EL (cell line): ENCODE results near the gene CDC34.

ENCODE experiments used
- DNase-seq: peaks from one replicate; pipeline ENCODE4 v3.0.0-alpha.2; 2016

CDC34 gene

DNA sequence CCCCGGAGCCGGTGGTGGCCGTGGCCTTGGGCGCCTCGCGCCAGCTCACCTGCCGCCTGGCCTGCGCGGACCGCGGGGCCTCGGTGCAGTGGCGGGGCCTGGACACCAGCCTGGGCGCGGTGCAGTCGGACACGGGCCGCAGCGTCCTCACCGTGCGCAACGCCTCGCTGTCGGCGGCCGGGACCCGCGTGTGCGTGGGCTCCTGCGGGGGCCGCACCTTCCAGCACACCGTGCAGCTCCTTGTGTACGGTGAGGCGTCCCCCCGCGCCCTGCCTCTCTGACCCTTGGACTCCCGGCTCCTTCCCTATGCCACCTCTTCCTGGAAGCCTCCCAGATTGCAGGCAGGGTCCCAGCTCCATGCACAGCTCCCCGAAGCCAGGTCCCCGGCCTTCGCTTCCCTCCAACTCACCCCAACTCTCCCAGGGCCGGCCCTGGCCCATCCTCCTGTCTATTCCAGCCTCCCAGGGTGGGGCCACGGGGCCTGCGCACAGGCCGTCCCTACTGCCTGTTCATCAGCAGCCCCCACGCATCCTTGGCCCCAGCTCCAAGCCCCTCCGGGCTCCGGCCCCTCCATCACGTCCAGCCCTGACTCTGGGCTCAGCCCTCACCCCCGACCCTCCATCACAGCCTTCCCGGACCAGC is 33.6 kb upstream of the CDC34 start:
- DNase-seq, result no peak

DNA sequence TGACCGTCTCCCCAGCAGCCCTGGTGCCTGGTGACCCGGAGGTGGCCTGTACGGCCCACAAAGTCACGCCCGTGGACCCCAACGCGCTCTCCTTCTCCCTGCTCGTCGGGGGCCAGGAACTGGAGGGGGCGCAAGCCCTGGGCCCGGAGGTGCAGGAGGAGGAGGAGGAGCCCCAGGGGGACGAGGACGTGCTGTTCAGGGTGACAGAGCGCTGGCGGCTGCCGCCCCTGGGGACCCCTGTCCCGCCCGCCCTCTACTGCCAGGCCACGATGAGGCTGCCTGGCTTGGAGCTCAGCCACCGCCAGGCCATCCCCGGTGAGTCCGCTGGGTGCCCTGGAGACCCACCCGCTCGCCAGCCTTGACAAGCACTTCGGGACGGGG is 33.1 kb upstream of the CDC34 start:
- no peak for DNase-seq

DNA sequence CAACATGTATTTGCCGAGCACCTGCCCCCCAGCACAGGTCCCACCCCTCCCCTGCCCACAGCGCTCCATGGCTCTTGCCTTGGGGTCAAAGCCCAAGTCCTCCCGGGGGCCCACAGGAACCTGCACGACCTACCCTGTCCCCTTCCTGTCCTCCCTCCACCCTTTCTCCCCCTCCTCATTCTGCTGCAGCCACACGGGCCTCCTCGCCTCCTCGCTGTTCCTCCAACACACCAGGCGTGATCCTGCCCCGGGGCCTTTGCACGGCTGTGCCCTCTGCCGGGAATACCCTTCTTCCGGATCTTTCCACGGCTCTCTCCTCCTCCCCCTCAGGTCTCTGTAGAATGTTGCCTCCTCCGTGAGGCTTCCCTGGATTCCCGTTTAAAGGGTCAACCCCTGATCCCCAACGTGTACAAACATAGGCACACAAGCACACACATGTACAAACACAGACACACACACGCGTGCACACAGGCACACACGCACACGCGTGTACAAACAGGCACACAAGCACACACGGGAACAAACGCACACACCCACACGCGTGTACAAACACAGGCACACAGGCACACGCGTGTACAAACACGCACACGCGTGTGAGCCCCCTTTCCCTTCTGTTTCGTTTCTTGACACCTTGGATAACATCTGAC is 32.5 kb upstream of the CDC34 start:
- no peak for DNase-seq

DNA sequence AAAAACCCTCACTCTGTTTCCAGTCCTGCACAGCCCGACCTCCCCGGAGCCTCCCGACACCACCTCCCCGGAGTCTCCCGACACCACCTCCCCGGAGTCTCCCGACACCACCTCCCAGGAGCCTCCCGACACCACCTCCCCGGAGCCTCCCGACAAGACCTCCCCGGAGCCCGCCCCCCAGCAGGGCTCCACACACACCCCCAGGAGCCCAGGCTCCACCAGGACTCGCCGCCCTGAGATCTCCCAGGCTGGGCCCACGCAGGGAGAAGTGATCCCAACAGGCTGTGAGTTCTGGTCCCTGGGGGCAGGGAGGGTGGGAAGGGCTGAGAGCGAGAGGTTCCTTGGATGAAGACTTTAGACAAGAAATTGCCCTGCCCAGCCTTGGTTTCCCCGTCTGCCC is 29.9 kb upstream of the CDC34 start:
- no peak for DNase-seq

DNA sequence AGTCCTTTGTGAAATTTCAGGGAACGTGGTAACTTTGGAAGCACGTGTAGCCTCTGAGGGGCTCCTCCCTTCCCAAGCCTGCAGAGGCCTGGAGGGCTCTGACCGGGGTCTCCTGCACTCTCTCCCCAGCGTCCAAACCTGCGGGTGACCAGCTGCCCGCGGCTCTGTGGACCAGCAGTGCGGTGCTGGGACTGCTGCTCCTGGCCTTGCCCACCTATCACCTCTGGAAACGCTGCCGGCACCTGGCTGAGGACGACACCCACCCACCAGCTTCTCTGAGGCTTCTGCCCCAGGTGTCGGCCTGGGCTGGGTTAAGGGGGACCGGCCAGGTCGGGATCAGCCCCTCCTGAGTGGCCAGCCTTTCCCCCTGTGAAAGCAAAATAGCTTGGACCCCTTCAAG is 26.9 kb upstream of the CDC34 start:
- DNase-seq, result no peak

DNA sequence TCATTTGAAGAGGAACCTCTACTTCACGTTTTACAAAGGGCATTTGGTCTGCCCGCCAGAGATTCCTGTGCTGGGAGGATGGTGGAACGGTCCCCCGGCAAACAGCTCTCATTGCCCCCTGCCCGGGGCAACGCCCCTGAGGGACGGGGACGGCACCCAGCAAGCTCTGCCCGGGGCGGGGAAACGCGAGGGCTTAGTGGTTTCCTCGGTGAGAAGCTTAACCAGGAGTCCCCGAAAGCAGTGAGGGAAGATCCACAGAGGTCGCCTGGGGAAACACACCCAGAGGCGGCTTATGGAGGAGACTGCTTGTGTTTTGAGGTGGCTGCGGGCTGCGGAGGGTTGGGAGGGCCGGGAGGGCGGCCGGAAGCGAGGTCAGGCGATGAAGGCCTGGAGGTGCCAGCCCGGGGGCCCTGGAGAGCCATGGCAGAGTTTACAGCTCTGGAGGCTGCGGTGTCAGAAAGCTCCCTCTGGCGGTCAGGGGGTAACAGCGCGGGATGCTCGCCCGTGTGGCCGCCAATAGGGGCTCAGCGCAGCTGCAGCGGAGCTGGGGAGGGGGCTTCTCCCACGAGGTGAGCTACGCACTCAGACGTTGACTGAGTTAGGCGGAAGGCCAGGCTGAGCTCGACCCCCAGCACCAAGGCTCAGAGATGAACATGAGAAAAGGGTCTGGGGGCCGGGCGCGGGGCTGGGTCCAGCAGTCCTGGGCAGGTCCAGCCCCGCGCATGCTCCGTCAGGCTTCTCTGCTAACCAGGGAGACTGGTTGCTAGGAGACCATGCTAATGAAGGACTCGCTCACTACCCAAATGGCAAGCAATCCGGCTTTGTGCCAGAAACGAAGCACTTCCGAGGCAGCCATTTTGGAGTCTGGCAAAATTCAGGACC is 24.9 kb upstream of the CDC34 start:
- peak; percentile 100 for DNase-seq

DNA sequence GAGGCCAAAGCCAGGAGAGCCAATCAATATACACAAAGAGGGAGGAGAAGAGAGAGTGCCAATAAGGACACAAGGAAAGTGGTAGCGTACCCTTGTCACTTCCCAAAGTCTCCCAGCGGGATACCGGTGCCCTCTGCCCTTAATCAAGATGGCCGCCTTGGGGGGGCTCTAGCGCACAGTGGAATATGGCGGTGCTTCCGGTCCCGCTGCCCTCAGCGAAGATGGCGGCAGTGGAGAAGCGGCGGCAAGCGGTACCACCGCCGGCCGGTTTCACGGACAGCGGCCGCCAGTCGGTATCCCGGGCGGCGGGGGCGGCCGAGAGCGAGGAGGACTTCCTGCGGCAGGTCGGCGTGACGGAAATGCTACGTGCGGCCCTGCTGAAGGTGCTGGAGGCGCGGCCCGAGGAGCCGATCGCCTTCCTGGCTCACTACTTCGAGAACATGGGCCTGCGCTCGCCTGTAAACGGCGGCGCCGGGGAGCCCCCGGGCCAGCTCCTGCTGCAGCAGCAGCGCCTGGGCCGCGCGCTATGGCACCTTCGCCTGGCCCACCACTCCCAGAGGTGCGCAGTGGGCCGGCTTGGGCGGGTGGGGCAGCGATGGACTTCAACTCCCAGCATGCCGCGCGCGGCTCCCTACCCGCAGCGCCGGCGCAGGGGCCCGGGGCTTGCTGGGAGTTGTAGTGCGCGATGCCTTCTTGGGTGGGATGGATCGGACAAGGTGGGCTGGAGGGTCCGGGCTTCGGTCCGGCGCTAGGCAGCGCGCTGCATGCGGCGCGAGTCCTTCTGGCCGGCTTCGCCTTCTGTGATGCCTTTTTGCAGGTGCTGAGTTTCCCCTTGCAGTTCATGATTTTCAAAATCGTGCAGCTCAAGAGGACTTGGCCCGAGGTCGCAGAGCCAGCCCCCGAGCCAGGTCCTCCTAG is 24.0 kb upstream of the CDC34 start, which contains the start of gene TPGS1:
TSS of gene TPGS1 (plus strand) at position 212 of the 918 bp plus-strand sequence. CDS start at position 222, 10 bp downstream.
- DNase-seq, result peak; percentile 75

DNA sequence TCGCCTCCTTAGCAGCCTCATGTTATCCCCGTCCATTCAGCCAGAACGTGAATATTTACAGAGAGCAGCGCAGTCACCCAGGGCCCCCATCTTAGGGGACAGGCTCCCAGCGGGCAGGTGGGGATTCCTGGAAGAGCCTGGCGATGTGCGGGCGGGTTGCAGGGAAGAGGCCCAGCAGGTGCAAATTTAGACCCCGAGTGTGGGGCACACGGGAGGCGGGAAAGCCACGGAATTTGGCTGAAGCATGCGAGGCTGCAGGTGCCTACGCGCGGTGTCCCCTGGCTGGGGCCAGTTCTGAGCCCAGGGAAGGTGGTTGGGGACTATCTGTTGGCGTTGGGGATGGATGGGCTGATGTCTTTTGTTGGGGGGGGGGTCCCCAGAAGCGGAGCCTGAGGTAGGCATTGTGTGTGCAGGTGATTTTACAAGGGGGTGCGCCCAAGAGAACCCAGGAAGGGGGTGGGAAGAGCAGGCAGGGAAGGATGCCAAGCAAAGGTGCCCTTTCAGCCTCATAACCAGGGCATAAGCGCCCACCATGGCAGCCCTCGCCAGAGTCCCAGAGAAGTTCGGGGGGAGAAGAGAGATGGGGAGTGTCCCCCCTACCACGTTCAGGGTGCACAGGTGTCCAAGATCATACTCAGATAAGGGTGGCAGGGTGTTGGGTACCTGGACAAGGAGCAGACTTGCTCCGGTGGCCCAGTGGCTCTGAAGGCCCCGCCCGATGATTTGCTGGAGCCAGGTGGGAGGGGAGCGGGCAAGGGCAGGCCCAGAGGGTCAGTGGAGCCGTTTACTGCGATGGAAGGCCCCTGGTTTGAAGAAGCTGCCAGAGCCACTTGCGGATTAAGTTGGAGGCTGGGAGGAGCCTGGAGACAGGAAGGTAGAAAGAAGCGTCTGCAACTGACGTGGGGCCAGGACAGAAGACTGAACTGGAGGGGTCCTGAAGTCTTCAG is 23.1 kb upstream of the CDC34 start:
- DNase-seq, result no peak

DNA sequence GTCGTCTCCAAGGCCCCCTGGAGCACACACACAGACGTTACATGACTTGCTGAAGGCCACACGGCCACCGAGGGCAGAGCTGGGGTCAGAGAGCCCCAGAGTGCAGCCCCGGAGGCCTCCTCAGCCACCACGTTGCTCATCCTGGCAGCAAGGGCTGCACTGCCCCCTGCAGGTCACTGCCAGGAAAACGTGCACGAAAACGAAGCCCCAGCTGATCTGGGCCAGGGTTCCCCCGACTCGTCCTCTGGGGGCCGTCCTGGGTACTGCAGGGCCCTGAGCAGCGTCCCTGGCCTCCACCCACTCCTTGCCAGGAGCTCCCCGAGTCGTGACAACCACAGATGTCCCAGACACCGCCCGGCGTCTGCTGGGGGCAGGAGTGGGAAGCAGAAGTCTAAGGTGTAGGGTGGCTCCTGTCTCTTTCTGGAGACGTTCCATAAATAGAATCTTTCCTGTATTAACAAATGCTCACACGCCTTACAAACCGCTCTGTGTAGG is 20.9 kb upstream of the CDC34 start:
- DNase-seq, result peak; percentile 78

DNA sequence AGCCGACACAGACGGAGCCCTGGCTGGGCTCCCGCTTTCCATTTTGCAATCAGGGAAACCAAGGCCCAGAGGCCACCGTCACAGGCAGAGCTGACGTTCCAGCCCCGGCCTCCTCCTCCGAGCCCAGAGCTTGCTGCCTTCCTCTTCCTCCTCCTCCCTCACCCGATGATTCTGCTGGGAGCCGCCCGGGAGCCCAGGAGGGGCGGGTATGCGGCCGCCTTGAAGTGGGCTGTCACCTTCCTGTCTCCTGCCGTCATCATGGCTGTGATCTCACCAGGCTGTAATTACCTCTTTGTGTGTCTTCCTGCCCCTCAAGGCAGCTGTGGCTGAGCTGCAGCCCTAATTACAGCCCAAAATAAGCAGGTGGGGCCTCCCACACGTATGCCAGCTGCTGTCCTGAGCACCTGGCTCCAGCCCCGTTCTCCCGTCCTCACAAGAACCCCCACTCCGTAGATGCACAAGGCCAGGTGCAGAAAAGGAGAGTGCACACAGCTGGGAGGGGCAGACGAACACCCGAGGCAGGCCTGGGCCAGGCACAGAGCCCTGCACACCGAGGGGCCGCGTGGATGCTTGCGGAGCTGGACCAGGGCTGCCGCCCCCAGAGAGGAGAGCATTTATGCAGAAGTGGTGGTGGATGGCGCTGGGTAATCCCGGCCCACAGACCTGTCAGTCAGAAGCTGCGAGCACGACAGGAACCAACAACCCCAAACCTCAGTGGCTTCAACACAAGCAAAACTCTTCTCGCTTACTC is 20.3 kb upstream of the CDC34 start:
- DNase-seq, result no peak

DNA sequence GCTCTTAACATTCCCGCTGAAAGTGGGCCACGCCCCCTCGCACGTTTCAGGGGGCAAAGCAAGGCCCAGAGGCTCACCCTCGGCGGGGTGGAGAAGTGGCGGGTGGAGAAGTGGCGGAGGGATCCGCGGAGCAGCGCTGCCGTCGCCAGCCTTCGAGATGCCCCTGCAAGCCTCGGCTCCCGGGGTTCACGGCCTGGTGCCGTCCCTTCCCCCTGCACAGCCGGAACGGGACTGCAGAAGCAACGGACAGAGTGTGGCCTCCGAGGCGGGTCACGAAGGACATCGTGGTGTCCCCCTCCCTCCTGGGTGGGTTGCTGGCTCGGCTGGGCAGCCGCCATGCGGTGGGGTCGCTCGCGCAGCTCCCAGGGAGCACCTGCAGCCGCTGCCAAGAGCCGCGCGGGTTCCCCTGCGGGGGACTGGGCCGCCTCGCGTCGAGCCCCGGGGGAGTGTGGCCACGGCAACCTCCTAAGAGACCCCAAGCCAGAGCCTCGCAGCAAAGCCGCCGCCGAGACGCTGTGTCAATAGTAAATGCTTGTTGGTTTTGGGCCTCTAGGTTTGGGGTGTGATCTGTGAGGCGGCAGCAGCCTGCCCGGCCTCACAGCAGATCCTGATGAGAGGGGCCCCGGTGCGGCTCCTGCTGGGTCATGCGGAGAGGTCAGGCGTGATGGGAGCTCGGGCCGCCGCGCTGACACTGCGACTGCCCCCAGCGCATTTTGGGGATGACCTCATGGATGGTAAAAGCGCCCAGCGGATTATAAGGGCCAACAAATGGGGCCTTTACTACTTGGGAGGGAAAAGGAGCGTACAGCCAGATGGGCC is 18.8 kb upstream of the CDC34 start:
- no peak for DNase-seq

DNA sequence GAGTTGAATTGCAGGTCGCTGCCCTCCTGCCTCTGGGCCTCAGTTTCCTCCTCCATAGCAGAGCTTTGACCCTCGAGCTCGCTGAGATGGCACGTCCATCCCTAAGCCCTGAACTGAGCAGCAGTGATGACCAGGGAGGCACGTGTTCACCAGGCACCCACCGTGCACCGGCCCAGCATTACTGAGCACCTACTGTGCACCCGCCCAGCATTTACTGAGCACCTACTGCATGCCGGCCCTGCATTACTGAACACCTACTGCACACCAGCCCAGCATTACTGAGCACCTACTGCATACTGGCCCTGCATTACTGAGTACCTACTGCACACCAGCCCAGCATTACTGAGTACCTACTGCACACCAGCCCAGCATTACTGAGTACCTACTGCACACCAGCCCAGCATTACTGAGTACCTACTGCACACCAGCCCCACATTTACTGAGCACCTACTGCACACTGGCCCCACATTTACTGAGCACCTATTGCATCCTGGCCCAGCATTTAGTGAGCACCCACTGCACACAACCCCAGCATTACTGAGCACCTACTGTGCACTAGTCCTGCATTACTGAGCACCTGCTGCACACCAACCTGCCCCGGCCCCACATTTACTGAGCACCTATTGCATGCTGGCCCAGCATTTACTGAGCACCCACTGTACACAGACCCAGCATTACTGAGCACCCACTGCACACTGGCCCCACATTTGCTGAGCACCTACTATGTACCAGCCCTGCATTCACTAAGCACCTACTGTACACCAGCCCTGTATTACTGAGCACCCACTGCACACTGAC is 18.0 kb upstream of the CDC34 start:
- no peak for DNase-seq

DNA sequence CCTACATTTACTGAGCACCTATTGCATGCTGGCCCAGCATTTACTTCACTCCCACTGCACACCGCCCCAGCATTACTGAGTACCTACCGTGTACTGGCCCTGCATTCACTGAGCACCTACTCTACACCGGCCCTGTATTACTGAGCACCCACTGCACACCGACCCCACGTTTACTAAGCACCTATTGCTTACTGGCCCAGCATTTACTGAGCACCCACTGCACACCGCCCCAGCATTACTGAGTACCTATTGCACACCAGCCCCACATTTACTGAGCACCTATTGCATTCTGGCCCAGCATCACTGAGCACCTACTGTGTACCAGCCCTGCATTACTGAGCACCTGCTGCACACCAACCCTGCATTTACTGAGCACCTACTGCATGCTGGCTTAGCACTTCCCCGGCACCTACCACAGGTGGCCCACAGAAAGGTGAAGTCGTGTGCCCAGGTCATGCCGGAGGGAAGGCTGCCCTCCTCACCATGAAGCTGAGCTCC is 17.3 kb upstream of the CDC34 start:
- no peak for DNase-seq

DNA sequence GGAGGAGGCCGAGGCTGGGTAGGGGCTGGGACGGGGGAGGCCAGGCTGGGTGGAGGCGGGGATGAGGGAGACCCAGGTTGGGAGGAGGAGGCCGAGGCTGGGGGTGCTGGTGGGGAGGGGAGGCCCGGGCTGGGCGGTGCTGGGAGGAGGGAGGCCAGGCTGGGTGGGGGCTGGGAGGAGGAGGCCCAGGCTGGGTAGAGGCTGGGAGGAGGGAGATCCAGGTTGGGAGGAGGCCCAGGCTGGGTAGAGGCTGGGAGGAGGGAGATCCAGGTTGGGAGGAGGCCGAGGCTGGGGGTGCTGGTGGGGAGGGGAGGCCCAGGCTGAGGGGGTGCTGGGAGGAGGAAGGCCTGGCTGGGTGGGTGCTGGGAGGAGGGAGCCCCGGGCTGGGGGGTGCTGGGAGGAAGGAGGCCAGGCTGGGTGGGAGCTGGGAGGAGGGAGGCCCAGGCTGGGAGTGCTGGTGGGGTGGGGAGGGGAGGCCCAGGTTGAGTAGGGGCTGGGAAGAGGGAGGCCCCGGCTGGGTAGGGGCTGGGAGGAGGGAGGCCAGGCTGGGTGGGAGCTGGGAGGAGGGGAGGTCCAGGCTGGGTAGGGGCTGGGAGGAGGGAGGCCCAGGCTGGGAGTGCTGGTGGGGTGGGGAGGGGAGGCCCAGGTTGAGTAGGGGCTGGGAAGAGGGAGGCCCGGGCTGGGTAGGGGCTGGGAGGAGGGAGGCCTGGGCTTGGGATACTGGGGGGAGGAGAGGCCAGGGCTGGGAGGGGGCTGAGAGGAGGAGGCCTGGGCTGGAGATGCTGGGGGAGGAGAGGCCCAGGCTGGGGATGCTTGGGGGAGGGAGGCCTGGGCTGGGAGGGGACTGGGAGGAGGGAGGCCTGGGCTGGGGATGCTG is 13.6 kb upstream of the CDC34 start:
- DNase-seq, result no peak

DNA sequence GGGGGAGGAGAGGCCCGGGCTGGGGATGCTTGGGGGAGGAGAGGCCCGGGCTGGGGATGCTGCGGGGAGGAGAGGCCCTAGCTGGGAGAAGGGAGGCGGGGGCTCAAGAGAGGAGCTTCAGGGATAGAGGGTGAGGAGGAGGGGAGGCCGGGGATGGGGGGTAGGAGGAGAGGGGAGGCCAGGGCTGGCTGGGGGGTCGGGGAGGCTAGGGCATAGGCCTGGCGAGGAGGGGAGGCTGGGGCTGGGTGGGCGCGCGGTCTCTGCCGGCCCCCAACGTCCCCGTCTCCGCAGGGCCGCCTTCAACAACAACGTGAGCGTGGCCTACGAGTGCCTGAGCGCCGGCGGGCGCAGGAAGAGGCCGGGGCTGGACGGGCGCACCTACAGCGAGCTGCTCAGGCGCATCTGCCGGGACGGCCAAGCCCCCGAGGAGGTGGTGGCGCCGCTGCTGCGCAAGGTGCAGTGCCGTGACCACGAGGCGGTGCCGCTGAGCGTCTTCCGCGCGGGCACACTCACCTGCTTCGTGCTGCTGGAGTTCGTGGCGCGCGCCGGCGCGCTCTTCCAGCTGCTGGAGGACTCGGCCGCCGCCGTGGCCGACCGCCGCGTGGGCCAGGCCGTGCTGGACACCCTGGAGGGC is 12.8 kb upstream of the CDC34 start:
- DNase-seq, result no peak

DNA sequence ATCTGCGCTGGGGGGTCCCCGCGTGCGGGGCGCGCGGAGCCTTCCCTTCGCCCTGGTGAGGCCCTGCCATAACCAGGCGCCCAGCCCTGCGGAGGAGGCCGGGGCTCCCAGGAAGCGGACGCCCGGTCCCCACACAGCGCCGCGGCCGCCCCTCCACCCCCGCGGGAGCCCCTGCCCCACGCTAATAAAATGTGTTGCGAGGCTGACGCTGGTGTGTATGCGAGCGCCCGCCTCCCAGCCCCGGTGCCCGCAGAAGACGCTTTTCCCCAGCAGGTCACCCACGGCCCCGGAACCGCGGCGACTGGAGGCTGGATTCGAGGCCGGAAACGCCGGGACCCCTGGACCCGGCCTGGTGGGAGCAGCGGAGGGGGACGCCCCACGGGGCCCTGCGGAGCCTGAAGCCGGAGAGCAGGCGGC is 12.1 kb upstream of the CDC34 start:
- no peak for DNase-seq

DNA sequence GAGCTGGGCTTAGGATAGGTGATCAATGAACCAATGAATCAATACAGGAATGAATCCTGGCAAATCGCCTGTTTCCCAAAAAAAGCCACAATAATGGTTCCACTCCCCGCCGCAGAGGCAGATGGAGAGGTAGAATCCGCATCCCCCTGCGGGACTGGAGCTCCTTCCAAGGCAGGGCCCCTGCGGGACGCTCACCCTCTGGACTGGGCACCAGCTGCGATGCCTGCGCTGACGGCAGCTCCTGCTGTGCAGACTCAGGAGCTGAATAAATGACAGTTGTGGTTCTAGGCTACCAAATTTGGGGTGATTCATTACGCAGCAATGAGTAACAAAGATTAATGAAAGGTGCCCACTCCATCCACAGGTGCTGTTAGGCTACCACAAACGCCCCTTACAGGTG is 8.8 kb upstream of the CDC34 start:
- DNase-seq, result no peak
